CD4-positive, alpha-beta T cell treated with Interferon alpha-2 for 1 hour (primary cell): Measurements from ENCODE around the gene LRMDA.
A peak's percentile ranks its signal among the peaks of the same experiment; 100 is the strongest.

Source experiments
- DNase-seq, 2 donors: peaks; one replicate each; pipeline ENCODE4 v3.0.0-alpha.2; 2020 to 2022

The LRMDA gene

GRCh38 chr10:75402486-75403143, 28.8 kb upstream of the LRMDA start:
- DNase-seq, result no peak

- DNase-seq, result no peak
These were observed 28.1 kb upstream of the LRMDA start for GRCh38 chr10:75403144-75403938.

GRCh38 chr10:75403939-75404814, 27.2 kb upstream of the LRMDA start:
- DNase-seq, result no peak

- no peak for DNase-seq
These were observed 26.4 kb upstream of the LRMDA start for GRCh38 chr10:75404815-75405597.

GRCh38 chr10:75405598-75406461, 25.6 kb upstream of the LRMDA start:
- DNase-seq, result no peak

GRCh38 chr10:75406462-75407223, 24.8 kb upstream of the LRMDA start:
- DNase-seq, result no peak

- no peak for DNase-seq
These were observed 24.2 kb upstream of the LRMDA start for GRCh38 chr10:75407224-75407712.

GRCh38 chr10:75407713-75408508, 23.5 kb upstream of the LRMDA start:
- DNase-seq, result no peak

- no peak for DNase-seq
These were observed 22.9 kb upstream of the LRMDA start for GRCh38 chr10:75408509-75408875.

- peak in 1 of 2 donors; percentile 29 for DNase-seq
These were observed 22.2 kb upstream of the LRMDA start for GRCh38 chr10:75408911-75409885.

- DNase-seq, result no peak
These were observed 21.1 kb upstream of the LRMDA start for GRCh38 chr10:75410132-75411005.

GRCh38 chr10:75414527-75414926, 16.9 kb upstream of the LRMDA start:
- no peak for DNase-seq

- DNase-seq, result no peak
These were observed 13.9 kb upstream of the LRMDA start for GRCh38 chr10:75417522-75417927.

- no peak for DNase-seq
These were observed 13.1 kb upstream of the LRMDA start for GRCh38 chr10:75418293-75418692.

GRCh38 chr10:75418712-75419111, 12.7 kb upstream of the LRMDA start:
- DNase-seq, result no peak

- no peak for DNase-seq
These were observed 8.5 kb upstream of the LRMDA start for GRCh38 chr10:75422913-75423312.

- DNase-seq, result no peak
These were observed 6.9 kb upstream of the LRMDA start for GRCh38 chr10:75424571-75424970.
